WTC11 (cell line): ENCODE measurements around the gene CDC5L. TPM values are rescaled to one million over a fixed set of nuclear protein-coding genes. Genes with fewer than 3 reads are reported as not detected.

ENCODE experiments used
- ATAC-seq: fragments of 200-7000 bp; cut with Tn5 transposase; 2 replicates; pipeline ENCODE4 v1.10.0; 2021; ENCODE audit warnings: mild to moderate bottlenecking, moderate library complexity
- CTCF ChIA-PET: fragments of 300-600 bp; sonication (Branson Sonifier 250); formaldehyde crosslinking; loops from one replicate; lab custom pipeline; 2021; ENCODE audit warnings: antibody characterized with exemption; lab: Charles Lee
- POLR2A ChIA-PET: fragments of 350-600 bp; sonication (Branson Sonifier 250); formaldehyde crosslinking; loops from one replicate; lab custom pipeline; 2021; ENCODE audit warnings: antibody characterized with exemption; lab: Charles Lee
- DNase-seq: peaks from one replicate; pipeline ENCODE4 v3.0.0; 2021; ENCODE audit warnings: low spot score
- H3K27ac Mint-ChIP-seq: 2 replicates; pipeline ENCODE4 v1.8.0; 2021; ENCODE audit warnings: mixed read lengths
- H3K27me3 Mint-ChIP-seq: 2 replicates; pipeline ENCODE4 v1.8.0; 2021; ENCODE audit warnings: low read depth, mild to moderate bottlenecking, moderate library complexity, mixed read lengths
- H3K36me3 Mint-ChIP-seq: 2 replicates; pipeline ENCODE4 v1.8.0; 2021; ENCODE audit warnings: mixed read lengths
- H3K4me1 Mint-ChIP-seq: 2 replicates; pipeline ENCODE4 v1.8.0; 2022; ENCODE audit warnings: mixed read lengths
- H3K4me3 Mint-ChIP-seq: 2 replicates; pipeline ENCODE4 v1.8.0; 2021; ENCODE audit warnings: mild to moderate bottlenecking, moderate library complexity, mixed read lengths
- H3K9me3 Mint-ChIP-seq: 2 replicates; pipeline ENCODE4 v1.8.0; 2021; ENCODE audit warnings: mixed read lengths
- CREM ChIP-seq: sonication (generic); formaldehyde crosslinking; IDR thresholded peaks from 2 replicates; pipeline ENCODE4 v1.8.1; 2022; ENCODE audit warnings: mild to moderate bottlenecking, missing genetic modification reagents, moderate library complexity
- ESRRA ChIP-seq: sonication (generic); formaldehyde crosslinking; IDR thresholded peaks from 2 replicates; pipeline ENCODE4 v1.8.1; 2022; ENCODE audit warnings: mild to moderate bottlenecking, missing genetic modification reagents, borderline replicate concordance
- FOXK1 ChIP-seq: sonication (generic); formaldehyde crosslinking; IDR thresholded peaks from 2 replicates; pipeline ENCODE4 v1.8.0; 2022; ENCODE audit warnings: mild to moderate bottlenecking, moderate library complexity, missing genetic modification reagents
- IRF2 ChIP-seq: sonication (generic); formaldehyde crosslinking; IDR thresholded peaks from 2 replicates; pipeline ENCODE4 v1.8.0; 2022; ENCODE audit warnings: low read depth, missing genetic modification reagents, borderline replicate concordance
- NFATC4 ChIP-seq: fragments of 250-450 bp; sonication (Bioruptor Pico); IDR thresholded peaks from 2 replicates; pipeline ENCODE4 v1.9.0; 2021; ENCODE audit warnings: mild to moderate bottlenecking
- NFE2L1 ChIP-seq: sonication (generic); formaldehyde crosslinking; IDR thresholded peaks from 2 replicates; pipeline ENCODE4 v1.8.1; 2023; ENCODE audit warnings: missing genetic modification reagents
- RELA ChIP-seq: sonication (generic); formaldehyde crosslinking; IDR thresholded peaks from 2 replicates; pipeline ENCODE4 v1.8.1; 2022; ENCODE audit warnings: missing genetic modification reagents, mild to moderate bottlenecking, borderline replicate concordance
- SMAD4 ChIP-seq: sonication (generic); formaldehyde crosslinking; IDR thresholded peaks from 2 replicates; pipeline ENCODE4 v1.8.0; 2022; ENCODE audit warnings: mild to moderate bottlenecking, missing genetic modification reagents
- ZNF263 ChIP-seq: sonication (generic); formaldehyde crosslinking; IDR thresholded peaks from 2 replicates; pipeline ENCODE4 v1.8.1; 2022; ENCODE audit warnings: low read depth, mild to moderate bottlenecking, moderate library complexity, missing genetic modification reagents
- ZNF317 ChIP-seq: sonication (generic); formaldehyde crosslinking; IDR thresholded peaks from 2 replicates; pipeline ENCODE4 v1.8.1; 2023; ENCODE audit warnings: low read depth, mild to moderate bottlenecking, moderate library complexity, missing genetic modification reagents, borderline replicate concordance
- ZNF423 ChIP-seq: fragments of 250-450 bp; sonication (Bioruptor Pico); IDR thresholded peaks from 2 replicates; pipeline ENCODE4 v2.1.2; 2022; ENCODE audit warnings: mild to moderate bottlenecking, moderate library complexity
- total RNA-seq: library from RNA; stranded (reverse); gene quantifications from 3 replicates; pipeline ENCODE4 v1.2.3, GENCODE V29; 2021
- TF ChIP-seq, protein P1 (sequence below): sonication (generic); formaldehyde crosslinking; IDR thresholded peaks from 2 replicates; pipeline ENCODE4 v1.8.0; 2022; ENCODE audit warnings: mild to moderate bottlenecking, missing genetic modification reagents
- TF ChIP-seq, protein P2 (sequence below): sonication (generic); formaldehyde crosslinking; IDR thresholded peaks from 2 replicates; pipeline ENCODE4 v1.8.1; 2022; ENCODE audit warnings: low read depth, missing genetic modification reagents, borderline replicate concordance
- TF ChIP-seq, protein P3 (sequence below): sonication (generic); formaldehyde crosslinking; IDR thresholded peaks from 2 replicates; pipeline ENCODE4 v1.8.1; 2023; ENCODE audit warnings: mild to moderate bottlenecking, missing genetic modification reagents, moderate library complexity
- TF ChIP-seq, protein P4 (sequence below): sonication (generic); formaldehyde crosslinking; IDR thresholded peaks from 2 replicates; pipeline ENCODE4 v1.8.1; 2023; ENCODE audit warnings: mild to moderate bottlenecking, missing genetic modification reagents
- TF ChIP-seq, protein P5 (sequence below): sonication (generic); formaldehyde crosslinking; IDR thresholded peaks from 2 replicates; pipeline ENCODE4 v1.8.0; 2022; ENCODE audit warnings: missing genetic modification reagents
- TF ChIP-seq, protein P6 (sequence below): sonication (generic); formaldehyde crosslinking; IDR thresholded peaks from 2 replicates; pipeline ENCODE4 v1.8.0; 2023; ENCODE audit warnings: missing genetic modification reagents, mild to moderate bottlenecking, borderline replicate concordance

The CDC5L gene
- total RNA-seq, 1 experiment from 2014 or later = 23.5 TPM

DNA sequence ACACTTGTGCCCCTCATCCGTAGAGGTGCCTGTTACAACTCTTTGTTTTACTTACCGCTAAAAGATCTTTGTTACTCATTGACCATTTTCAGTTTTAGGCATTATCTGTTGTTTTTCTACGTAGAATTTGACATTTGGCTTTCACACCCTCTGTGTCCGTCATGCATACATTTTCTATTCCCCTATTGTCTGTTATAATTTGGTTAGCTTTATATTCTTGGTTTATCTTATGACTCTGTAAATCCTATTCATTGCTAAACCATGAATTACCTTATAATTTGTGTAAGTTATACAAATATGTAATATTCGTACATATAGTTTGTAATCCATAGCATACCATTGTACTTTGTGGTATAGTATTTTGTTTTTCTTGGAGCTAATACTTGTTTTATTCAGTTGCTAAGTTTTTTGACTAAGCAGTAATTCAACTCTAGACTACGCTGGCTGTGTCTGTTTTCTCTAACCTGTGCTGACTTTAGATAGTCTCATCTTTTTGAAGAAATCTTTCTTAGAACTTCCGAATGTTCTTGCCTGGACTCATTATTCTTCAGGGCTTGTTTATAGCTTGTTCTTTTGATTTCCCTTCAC lies 21.8 kb downstream of the CDC5L start:
- ChIA-PET POLR2A (no interaction called here), CTCF (no interaction called here)
- Mint-ChIP-seq H3K27me3 (no peaks in the 10 kb centered on the region), H3K27ac (no peak overlapping the region), H3K36me3 (peaks cover 73% of the 10 kb centered on the region), H3K4me1 (no peaks in the 10 kb centered on the region), H3K9me3 (no peaks in the 10 kb centered on the region), H3K4me3 (no peak overlapping the region)
- no peak for ATAC-seq
- DNase-seq = no peak
- TF ChIP-seq, protein P1, sequence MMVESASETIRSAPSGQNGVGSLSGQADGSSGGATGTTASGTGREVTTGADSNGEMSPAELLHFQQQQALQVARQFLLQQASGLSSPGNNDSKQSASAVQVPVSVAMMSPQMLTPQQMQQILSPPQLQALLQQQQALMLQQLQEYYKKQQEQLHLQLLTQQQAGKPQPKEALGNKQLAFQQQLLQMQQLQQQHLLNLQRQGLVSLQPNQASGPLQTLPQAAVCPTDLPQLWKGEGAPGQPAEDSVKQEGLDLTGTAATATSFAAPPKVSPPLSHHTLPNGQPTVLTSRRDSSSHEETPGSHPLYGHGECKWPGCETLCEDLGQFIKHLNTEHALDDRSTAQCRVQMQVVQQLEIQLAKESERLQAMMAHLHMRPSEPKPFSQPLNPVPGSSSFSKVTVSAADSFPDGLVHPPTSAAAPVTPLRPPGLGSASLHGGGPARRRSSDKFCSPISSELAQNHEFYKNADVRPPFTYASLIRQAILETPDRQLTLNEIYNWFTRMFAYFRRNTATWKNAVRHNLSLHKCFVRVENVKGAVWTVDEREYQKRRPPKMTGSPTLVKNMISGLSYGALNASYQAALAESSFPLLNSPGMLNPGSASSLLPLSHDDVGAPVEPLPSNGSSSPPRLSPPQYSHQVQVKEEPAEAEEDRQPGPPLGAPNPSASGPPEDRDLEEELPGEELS = no peak
- TF ChIP-seq NFE2L1 (CRISPR knock-in tag) = no peak
- TF ChIP-seq CREM = no peak
- TF ChIP-seq, protein P2, sequence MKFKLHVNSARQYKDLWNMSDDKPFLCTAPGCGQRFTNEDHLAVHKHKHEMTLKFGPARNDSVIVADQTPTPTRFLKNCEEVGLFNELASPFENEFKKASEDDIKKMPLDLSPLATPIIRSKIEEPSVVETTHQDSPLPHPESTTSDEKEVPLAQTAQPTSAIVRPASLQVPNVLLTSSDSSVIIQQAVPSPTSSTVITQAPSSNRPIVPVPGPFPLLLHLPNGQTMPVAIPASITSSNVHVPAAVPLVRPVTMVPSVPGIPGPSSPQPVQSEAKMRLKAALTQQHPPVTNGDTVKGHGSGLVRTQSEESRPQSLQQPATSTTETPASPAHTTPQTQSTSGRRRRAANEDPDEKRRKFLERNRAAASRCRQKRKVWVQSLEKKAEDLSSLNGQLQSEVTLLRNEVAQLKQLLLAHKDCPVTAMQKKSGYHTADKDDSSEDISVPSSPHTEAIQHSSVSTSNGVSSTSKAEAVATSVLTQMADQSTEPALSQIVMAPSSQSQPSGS (CRISPR knock-in tag) = no peak
- TF ChIP-seq, protein P3, sequence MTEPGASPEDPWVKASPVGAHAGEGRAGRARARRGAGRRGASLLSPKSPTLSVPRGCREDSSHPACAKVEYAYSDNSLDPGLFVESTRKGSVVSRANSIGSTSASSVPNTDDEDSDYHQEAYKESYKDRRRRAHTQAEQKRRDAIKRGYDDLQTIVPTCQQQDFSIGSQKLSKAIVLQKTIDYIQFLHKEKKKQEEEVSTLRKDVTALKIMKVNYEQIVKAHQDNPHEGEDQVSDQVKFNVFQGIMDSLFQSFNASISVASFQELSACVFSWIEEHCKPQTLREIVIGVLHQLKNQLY (CRISPR knock-in tag) = no peak
- TF ChIP-seq ZNF423 (CRISPR knock-in tag) = no peak
- TF ChIP-seq NFATC4 (CRISPR knock-in tag) = no peak
- TF ChIP-seq IRF2 (CRISPR knock-in tag) = no peak
- no peak for TF ChIP-seq RELA (CRISPR knock-in tag)
- TF ChIP-seq, protein P4, sequence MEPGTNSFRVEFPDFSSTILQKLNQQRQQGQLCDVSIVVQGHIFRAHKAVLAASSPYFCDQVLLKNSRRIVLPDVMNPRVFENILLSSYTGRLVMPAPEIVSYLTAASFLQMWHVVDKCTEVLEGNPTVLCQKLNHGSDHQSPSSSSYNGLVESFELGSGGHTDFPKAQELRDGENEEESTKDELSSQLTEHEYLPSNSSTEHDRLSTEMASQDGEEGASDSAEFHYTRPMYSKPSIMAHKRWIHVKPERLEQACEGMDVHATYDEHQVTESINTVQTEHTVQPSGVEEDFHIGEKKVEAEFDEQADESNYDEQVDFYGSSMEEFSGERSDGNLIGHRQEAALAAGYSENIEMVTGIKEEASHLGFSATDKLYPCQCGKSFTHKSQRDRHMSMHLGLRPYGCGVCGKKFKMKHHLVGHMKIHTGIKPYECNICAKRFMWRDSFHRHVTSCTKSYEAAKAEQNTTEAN (CRISPR knock-in tag) = no peak
- no peak for TF ChIP-seq ESRRA (CRISPR knock-in tag)
- TF ChIP-seq ZNF317 (CRISPR knock-in tag) = no peak
- TF ChIP-seq ZNF263 (CRISPR knock-in tag) = no peak
- no peak for TF ChIP-seq FOXK1 (CRISPR knock-in tag)
- TF ChIP-seq, protein P5, sequence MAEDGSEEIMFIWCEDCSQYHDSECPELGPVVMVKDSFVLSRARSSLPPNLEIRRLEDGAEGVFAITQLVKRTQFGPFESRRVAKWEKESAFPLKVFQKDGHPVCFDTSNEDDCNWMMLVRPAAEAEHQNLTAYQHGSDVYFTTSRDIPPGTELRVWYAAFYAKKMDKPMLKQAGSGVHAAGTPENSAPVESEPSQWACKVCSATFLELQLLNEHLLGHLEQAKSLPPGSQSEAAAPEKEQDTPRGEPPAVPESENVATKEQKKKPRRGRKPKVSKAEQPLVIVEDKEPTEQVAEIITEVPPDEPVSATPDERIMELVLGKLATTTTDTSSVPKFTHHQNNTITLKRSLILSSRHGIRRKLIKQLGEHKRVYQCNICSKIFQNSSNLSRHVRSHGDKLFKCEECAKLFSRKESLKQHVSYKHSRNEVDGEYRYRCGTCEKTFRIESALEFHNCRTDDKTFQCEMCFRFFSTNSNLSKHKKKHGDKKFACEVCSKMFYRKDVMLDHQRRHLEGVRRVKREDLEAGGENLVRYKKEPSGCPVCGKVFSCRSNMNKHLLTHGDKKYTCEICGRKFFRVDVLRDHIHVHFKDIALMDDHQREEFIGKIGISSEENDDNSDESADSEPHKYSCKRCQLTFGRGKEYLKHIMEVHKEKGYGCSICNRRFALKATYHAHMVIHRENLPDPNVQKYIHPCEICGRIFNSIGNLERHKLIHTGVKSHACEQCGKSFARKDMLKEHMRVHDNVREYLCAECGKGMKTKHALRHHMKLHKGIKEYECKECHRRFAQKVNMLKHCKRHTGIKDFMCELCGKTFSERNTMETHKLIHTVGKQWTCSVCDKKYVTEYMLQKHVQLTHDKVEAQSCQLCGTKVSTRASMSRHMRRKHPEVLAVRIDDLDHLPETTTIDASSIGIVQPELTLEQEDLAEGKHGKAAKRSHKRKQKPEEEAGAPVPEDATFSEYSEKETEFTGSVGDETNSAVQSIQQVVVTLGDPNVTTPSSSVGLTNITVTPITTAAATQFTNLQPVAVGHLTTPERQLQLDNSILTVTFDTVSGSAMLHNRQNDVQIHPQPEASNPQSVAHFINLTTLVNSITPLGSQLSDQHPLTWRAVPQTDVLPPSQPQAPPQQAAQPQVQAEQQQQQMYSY (CRISPR knock-in tag) = no peak
- TF ChIP-seq, protein P6, sequence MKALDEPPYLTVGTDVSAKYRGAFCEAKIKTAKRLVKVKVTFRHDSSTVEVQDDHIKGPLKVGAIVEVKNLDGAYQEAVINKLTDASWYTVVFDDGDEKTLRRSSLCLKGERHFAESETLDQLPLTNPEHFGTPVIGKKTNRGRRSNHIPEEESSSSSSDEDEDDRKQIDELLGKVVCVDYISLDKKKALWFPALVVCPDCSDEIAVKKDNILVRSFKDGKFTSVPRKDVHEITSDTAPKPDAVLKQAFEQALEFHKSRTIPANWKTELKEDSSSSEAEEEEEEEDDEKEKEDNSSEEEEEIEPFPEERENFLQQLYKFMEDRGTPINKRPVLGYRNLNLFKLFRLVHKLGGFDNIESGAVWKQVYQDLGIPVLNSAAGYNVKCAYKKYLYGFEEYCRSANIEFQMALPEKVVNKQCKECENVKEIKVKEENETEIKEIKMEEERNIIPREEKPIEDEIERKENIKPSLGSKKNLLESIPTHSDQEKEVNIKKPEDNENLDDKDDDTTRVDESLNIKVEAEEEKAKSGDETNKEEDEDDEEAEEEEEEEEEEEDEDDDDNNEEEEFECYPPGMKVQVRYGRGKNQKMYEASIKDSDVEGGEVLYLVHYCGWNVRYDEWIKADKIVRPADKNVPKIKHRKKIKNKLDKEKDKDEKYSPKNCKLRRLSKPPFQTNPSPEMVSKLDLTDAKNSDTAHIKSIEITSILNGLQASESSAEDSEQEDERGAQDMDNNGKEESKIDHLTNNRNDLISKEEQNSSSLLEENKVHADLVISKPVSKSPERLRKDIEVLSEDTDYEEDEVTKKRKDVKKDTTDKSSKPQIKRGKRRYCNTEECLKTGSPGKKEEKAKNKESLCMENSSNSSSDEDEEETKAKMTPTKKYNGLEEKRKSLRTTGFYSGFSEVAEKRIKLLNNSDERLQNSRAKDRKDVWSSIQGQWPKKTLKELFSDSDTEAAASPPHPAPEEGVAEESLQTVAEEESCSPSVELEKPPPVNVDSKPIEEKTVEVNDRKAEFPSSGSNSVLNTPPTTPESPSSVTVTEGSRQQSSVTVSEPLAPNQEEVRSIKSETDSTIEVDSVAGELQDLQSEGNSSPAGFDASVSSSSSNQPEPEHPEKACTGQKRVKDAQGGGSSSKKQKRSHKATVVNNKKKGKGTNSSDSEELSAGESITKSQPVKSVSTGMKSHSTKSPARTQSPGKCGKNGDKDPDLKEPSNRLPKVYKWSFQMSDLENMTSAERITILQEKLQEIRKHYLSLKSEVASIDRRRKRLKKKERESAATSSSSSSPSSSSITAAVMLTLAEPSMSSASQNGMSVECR = no peak
- no peak for TF ChIP-seq SMAD4 (CRISPR knock-in tag)
